NCI-H446 treated with DMSO at 0.1 percent for 48 hours (cell line): Measurements from ENCODE around the gene TMX2.

Experiments
- DNase-seq: peaks from one replicate; lab custom pipeline; 2025; lab: John Stamatoyannopoulos, UW

TMX2 gene

DNA sequence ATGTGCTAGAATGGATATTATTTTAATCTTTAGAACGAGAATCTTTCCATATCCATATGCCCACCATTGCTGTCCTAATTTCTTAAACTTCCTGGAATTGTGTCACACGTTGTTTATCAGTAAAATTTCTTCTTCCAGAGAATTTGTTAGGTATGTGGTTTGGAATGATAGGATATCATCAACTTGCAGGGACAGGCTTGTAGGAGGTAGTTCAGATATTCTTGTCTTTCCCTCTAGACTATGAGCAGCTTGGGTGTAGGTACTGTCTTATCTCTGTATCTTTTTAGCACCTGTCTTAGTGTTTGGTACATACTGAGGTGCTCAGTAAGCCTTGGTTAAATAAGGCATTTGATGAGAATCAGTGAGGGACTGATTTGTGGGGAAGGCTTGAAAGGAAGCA, 52.6 kb downstream of the TMX2 start:
- no peak for DNase-seq

DNA sequence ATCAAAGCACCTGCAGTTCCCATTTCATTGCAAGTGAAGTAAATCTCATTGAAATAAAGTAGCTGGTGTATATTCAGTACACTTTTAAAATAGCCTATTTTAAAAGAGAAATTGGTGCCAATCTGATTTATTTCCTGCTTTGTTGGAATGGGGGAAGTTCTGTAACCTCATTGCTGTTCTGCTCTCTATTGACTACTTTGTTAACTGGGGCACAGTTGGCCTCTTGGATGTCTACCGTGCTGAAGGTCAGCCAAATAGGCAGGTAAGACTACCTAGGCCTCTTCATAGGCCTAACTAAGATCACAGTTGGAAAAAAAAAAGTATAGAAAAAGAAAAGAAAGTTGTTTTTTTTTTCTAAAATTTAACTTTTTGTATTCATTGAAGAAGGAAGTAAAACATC, 58.4 kb downstream of the TMX2 start:
- DNase-seq = no peak

DNA sequence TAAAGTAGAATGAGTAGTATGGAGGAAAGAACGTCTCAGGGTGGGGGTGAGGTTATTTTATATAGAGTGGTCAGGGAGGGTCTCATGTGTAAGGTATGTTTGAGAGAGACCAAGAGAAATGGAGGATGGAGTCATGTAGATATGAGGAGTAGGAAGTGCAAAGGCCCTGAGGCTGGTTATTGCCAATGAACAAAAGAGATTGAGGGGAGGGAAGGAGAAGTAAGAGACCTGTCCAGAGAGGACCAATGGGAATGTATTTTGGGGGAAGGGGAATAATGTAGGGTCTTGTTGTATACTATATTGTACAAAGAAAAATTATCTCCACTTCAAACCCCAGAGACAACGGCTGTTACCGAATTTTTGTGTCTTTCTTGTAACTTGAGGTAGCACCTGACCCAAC, 59.0 kb downstream of the TMX2 start:
- no peak for DNase-seq

DNA sequence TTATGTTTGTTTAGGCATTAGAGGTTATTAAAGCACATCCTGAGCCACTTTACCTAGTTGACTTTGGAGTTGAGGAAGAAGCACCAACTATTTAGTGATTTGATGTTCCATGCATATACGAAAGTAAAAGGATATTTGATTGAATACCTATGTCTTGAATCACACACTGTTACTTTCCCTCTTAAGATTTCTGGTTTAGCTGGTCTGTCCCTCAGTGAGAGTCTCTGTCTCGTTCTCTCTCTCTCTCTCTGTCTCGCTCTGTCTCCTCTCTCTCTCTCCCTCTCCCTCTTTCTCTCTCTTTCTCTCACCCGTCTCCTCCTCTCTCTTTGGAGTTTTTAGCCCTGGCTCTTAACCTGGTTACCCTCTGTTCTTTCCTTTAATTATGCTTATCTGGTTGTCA, 60.2 kb downstream of the TMX2 start:
- no peak for DNase-seq

DNA sequence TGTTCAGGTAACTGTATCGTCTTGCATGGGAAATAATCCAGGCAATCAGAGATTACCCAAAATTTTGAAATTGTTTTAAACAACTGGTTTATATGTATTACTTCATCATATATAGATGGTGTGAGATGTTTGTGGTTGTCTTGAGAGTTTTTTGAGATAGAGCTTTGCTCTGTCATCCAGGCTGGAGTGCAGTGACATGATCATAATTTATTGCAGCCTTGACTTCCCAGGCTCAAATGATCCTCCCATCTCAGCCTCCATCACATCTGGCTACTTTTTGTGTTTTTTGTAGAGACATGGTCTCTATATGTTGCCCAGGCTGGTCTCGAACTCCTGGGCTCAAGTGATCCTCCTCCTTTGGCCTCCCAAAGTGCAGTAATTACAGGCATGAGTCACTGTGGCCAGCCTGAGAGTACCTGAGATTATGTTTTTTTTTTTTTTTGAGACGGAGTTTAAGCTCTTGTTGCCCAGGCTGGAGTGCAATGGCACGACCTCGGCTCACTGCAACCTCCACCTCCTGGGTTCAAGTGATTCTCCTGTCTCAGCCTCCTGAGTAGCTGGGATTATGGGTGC, 60.7 kb downstream of the TMX2 start:
- no peak for DNase-seq

DNA sequence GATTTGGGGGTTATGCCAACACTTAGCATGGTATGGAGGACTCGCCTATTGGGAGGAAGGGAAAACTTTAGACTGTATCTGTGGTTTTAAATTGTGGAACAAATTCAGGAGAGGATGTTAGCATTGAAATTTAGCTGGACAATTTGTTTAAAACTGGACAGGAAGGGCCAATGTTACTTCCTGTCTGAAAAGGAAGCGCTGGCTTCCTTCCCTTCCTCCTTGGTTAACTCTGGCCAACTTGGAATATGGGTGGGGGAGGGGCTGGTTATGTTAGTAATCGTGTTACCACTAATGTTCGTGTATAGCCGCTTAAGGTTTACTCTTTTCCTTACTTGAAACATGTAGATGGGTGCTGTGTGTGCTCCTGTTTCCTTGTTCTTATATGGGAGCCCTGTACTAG, 63.1 kb downstream of the TMX2 start:
- DNase-seq = no peak

DNA sequence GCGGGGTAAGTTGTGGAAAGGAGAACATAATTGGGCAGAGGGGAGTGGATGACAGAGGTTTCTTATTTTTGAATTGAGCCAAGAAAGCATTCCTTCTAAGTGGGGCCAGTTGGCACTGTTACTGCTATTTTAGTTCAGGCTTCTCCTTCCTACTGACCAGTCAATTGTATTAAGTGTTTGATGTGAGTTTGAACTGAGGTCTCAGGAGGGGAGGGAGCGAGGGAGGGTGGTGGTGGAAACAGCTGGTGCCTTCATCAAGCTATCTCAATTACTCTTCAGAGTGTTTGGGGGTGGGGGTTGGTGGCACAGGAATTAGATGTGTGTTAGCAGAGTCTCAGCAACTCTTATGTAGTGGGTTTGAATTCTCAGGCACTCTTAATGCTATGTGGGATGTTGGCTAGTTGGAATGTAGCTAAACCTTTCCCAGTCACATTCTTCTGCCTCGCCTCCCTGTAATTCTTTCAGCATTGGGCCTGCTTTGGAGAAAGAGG, 63.7 kb downstream of the TMX2 start:
- DNase-seq = no peak

DNA sequence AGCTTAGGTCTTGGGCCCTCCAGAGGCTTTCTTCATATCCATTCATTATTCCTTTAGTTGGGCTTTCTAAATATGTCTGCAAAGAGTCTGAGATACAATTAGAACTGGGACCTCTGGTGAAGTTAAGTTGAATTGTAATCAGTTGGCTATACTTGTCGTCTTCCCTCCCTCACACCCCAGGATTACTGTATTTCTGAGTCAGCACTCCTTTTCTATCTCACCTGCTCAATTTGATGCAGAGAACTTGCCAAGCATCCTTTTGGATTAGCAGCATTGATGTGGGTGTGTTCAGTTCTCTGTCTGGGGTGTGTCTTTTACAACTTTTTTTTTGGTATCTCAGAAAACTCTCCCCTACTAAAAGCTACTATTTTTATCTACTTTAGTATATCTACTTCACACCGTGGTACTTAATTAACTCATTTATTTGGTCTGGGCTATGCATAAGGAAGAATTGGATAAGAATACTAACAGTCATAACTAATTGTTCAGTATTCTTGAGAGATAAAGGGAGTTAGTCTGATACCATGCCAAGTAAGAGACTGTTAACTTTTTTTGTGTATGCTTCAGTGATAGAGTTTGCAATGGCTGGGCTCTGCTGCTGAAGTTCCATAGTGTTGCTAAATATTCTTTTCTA, 64.3 kb downstream of the TMX2 start:
- no peak for DNase-seq

DNA sequence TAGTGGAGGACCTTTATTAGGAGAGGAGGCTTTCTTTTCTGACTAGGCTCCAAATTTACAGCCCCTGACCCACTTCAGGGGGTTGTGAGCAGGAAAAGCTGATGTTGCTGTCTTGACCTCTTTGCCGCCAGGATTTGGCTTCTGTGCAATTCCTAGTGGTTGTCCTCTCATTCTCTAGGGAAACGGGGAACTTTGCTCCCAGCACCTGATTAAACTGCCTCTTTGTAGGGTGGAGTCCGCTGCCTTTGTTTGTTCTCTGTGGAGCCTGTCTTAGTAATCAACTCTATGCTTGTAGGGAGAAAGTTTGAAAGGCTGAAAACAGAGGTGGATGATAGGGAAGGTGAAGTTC, 65.5 kb downstream of the TMX2 start:
- no peak for DNase-seq

DNA sequence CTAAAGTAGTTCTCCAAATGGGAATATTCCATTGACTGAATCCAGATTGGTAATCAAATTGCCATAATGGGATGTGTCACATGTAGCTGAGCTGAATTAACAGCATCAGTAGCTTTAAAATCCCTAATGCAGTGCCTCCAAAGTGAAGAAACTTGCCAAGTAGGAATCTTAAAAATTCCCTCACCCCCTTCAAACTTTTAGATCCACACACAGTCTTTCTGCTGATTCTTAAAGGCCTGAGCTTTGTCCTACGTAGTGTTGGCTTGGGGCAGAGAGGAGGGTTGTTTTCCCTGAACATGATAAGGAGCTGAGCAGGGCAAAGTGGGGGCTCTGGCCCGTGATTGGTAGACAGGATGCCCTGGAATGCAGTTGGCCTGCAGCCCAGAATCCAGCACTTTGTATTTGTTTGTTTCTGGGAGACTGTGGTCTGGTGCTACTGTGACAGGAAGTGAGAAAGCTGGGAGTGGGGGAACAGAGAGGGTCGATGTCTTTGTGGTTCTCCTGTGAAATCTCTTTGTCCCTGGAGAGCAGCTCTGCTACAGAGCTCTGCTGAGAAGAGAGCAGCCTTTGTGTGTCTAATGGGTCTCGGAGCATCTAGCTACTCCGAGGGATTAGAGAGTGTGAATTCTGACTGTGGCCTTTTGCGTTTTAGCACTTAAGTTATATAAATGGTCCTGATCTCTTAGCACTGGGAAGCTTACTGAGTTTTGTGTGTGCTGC, 66.1 kb downstream of the TMX2 start:
- DNase-seq = no peak

DNA sequence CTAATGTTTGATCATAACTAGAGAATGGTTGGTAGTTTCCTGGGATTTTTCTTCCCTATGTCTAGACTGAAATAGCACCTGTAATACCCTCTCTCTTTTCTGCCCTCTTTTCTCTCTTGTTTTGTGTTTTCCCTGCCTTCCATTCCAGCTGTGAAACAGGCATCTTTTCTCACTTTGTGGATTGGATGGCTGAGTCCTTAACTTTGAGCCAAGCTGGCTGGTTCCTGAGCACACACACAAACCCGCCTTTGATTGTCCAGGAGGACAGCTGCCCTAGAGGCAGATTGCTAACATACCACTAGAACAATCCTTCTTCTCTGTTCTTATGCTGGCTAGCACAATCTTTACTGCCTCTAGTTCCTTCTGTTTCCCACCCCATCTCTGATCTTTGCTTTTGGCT, 66.9 kb downstream of the TMX2 start:
- DNase-seq = no peak

DNA sequence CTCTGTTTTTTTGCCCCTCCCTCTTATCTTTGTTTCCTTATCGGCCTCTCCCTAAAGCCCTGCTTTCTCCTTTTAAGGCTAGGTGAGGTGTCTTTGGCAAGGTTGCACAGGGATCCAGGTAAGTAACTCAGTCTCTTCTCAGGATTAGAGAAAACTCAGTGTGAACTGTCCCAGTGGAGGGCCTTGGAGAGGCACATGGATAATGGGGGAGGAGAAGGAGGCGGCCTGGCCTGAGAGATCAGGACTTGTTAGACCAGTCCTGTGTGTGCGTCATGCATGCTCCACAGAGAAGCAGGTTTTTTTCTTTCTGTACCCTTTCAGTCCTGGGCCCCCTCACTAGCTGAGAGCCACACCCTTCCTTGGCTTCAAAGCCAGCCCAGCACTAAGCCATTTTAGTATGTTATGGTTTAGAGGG, 69.1 kb downstream of the TMX2 start:
- no peak for DNase-seq

DNA sequence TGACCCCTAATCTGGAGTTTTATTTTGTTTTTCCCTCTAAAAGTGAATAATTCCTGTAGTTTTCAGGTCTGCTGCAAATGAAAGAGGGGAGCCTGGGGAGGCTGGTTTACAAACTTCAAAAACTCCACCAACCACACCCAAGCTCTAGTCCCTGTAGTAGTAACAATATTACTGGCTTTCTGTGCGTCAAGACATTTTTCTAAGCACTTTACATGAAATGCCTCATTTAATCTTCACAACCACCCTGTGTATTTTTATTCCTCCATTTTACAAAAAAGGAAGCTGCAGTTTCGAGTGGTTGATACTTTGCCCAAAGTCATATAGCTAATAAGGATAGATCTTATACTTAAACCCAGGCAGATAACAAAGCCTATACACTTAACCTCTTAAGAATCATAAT, 72.7 kb downstream of the TMX2 start:
- no peak for DNase-seq

DNA sequence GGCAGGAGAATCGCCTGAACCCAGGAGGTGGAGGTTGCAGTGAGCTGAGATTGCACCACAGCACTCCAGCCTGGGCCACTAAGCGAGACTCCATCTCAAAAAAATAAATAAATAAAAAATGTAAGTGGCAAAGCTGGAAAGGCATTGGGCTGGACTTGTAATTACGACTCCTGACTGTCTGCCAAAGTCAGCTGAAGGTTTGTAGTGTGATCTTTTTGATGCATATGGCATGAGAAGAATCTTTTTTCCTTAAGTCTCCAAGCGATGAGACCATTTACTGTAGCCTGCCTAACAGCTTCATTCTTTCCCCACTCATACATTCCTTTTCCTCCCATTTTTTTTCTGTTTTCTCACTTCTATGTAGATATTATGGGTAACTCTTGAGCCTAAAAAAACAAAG, 74.0 kb downstream of the TMX2 start:
- no peak for DNase-seq

DNA sequence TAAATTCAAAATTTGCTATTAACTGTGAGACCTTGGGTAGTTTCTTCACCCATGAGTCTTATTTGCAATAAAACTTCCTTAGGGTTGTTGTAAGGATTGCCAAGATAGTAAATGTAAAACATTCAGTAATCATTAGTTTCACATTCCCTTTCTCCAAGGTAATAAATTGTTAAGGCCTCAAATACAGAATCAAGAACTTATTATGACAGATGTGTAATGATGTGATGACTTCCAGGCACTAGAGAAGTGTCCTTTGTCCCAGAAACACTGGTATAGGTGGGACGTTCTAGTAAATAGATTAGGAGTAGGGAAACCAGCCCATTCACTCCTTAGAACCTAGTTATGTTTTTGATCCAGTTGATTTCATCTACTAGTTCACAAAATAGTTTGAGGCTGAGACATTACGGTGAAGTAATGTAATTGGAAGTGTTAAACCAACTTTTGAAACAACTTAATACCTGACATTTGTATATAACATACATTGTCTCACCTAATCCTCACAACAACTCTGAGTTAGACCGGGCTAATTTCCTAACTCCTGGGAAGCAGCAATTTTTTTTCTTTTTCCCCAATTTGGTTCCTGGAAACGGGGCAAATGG, 74.7 kb downstream of the TMX2 start:
- DNase-seq = no peak

DNA sequence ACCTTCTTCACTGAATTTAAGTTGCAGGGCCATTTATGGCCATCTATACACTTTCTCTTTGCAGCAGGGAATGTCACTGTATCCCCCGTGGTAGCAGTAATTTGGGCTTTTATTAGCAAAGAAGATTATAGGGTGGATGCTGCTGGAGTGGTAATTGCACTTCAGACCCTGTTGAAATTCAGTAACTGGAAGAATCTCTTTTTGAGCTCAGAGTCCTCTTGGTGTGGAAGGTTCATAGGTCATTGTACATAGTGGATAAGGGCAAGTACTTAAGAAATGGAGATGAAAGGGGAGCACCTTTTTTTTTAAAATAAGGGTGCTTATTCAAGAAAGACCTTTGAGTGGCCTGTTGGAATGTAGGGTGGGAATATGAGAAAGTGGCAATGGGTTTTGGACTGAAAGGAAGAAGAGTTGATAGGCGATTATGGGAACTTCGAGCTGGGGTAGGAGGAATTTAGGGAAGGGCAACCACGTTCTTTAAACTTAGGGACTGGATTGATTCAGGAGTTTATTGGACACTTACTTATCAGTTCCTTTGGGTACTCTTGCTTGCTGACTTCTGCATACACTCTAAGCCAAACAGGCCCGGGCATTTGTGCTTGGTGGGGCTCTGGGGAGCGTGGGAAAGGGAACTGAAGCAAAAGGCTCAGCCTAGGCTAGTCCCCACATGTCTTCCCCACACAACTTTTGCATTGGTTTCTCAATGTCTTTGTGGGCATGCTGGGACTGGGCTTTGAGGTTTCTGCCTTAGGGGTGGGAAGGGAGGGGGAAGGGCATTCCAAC, 75.7 kb downstream of the TMX2 start:
- no peak for DNase-seq

DNA sequence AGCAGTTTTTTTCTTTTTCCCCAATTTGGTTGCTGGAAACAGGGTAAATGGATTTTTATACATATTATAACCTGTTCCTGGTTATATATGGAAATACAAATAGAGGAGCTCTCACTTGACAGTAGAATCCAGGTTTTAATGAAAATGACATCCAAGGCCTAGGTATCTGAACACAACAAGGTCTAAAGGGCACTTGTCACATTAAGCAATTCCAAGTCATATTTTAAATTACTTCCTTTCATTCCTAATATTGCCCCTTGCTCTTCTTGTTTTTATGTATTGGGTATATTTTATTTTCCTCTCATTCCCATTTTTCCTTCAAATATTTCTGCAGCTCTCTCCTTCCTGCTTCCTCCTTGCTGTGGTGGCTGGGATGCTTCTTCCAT, 76.3 kb downstream of the TMX2 start:
- DNase-seq = no peak
